Measurements from ENCODE around the gene CLN5. TPM values are rescaled to one million over a fixed set of nuclear protein-coding genes. Genes with fewer than 3 reads are reported as not detected.
"Not testable (repeated sequence)": the region's sequence is repeated elsewhere in the genome, so short reads cannot be mapped to it uniquely, and the experiment has no call there.

CLN5 gene
- total RNA-seq: 10 to 100 TPM; 13.0 to 15.6 TPM

DNA sequence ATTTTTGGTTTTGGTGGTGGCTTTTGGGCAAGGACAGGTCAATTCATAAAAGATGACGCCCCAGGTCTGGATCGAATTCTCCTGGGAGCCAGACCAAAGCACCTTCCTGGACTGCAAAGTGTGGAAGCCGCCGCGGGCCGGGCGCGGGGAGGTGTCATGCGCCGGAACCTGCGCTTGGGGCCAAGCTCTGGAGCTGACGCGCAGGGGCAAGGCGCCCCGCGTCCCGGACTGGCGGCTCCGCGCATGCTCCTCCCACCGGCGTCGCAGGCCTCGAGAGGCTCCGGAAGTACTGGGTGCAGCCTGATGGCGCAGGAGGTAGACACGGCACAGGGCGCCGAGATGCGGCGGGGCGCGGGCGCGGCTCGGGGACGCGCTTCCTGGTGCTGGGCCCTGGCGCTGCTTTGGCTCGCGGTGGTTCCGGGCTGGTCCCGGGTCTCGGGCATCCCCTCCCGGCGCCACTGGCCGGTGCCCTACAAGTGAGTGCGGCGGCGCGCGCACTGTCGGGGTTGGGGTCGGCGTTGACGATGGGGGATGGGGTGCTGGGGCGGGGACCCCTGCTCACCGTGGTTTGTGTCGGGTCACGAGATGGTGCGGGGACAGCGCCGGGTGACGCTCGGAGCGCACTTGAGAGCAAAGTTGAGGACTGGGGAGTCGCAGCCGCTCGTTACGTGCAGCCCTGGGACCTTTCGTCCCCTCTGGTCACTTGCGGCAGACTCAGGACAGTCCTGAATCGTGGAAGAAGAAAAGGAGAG, at the start of gene CLN5:
Gene CLN5 (plus strand): TSS at position 286 of the 752 bp plus-strand sequence. CDS start 18 bp downstream, at position 304.
- ChIA-PET CTCF (interaction anchor here (0.5 to 4.5 kb wide), 10 partner anchors 10 to 487 kb away, joined by 3 to 38 read pairs (median 6); partner anchors contain the start of genes FBXL3, KCTD12 and MYCBP2), POLR2A (interaction anchor here (0.7 to 7.7 kb wide), 25 partner anchors 7 to 485 kb away, joined by 3 to 162 read pairs (median 5); partner anchors contain the start of genes FBXL3, KCTD12 and MYCBP2)
- H3K9me3 Mint-ChIP-seq: no peaks in the 10 kb centered on the region
- H3K27ac Mint-ChIP-seq: peak within 1 kb of the TSS; percentile 100
- DNase-seq: peak; percentile 96
- H3K36me3 Mint-ChIP-seq (ENCODE audit: low read depth): peaks cover 21% of the 10 kb centered on the region
- H3K4me3 Mint-ChIP-seq: peak within 1 kb of the TSS; percentile 96
- peaks cover 37% of the 10 kb centered on the region for H3K4me1 Mint-ChIP-seq
- peaks cover 21% of the 10 kb centered on the region for H3K27me3 Mint-ChIP-seq

DNA sequence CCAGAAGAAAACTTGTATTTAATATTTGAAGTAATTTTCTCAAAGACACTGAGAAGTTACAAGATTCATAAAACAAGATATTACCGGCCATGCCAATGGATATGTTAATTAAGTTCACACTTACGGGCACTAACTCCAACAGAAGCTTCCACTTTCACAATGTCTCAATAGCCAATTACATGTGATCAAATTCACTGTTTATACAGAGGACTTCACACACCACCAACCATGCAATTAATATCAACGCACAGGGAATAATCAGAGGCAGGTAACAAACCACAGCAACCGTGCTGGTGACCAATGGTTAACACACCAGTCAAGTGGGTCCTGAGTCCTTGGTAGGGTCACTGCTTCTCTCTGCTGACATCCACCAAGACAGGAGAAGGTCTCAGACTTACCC, 49.5 kb upstream of the CLN5 start:
- Mint-ChIP-seq H3K4me1 (no peaks in the 10 kb centered on the region), H3K9me3 (no peaks in the 10 kb centered on the region), H3K4me3 (no peak overlapping the region), H3K36me3 (ENCODE audit: low read depth) (no peaks in the 10 kb centered on the region), H3K27me3 (peaks cover 3% of the 10 kb centered on the region), H3K27ac (no peak overlapping the region)
- DNase-seq: no peak
- CTCF ChIA-PET: no interaction called here
- POLR2A ChIA-PET: no interaction called here

DNA sequence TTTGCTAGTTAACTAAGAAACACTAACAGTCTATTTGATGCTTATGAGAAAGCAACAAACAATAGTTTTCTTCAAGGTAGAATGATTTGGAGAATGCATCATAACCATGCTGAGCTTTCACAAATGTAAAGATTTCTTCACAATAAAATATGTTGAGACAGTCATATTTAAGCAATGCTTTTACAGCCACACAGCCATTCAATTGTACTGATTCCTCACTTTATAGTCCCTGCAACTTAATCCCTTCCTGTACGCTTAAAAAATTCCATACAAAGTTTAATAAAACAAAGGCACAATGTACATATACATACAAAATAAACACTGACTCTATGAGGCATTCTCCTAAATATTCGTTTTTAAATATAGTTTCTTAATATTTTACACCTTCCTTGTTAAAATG, 48.2 kb upstream of the CLN5 start:
- no peak overlapping the region for H3K4me3 Mint-ChIP-seq
- H3K36me3 Mint-ChIP-seq (ENCODE audit: low read depth): no peaks in the 10 kb centered on the region
- DNase-seq: no peak
- ChIA-PET POLR2A (no interaction called here), CTCF (no interaction called here)
- H3K27me3 Mint-ChIP-seq: peaks cover 4% of the 10 kb centered on the region
- no peaks in the 10 kb centered on the region for H3K9me3 Mint-ChIP-seq
- no peak overlapping the region for H3K27ac Mint-ChIP-seq
- H3K4me1 Mint-ChIP-seq: no peaks in the 10 kb centered on the region

DNA sequence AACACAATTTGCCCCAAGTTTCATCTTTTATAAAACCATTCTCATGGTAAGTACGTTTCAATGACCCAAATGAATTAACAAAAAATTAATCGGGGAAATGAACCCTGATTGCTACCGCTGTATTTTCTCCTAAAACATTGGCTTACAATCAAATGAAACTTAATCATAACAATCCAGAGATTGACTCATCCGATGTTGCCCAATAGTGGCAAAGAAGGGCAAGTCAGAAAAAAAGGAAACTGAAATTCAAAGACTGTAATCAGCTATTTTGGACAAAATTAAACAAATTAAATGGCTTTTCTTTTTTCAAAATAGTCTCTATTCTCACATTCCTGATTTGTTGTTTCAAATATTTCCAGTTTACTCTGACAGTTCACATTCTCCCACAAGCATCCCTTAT, 47.4 kb upstream of the CLN5 start:
- ChIA-PET CTCF (no interaction called here), POLR2A (no interaction called here)
- no peaks in the 10 kb centered on the region for H3K4me1 Mint-ChIP-seq

DNA sequence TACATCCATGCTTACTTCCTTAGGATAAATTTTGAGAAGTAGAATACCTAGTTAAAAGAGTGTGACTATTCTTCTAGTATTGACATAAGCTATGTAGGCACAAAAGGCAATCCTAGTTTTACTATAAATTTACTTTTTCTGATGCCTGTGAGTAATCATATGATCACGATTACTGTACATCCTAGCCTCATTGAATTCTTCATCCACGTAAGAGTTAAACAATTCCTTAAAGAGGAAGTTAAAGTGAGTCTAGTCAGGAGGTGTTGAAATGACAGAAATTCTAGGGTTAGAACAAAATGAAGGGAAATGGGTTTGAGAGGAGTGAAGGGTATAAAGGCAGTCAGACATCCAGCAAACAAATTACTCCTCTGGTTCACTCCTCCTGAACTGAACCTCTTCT, 43.7 kb upstream of the CLN5 start, which contains the start of gene ACOD1:
Gene ACOD1 (plus strand): TSS at position 363 of the 400 bp plus-strand sequence. CDS start 48 bp downstream, outside the sequence.
- Mint-ChIP-seq H3K27me3 (peaks cover 14% of the 10 kb centered on the region), H3K4me1 (no peaks in the 10 kb centered on the region), H3K9me3 (no peaks in the 10 kb centered on the region), H3K27ac (no peak within 1 kb of the TSS), H3K4me3 (no peak within 1 kb of the TSS), H3K36me3 (ENCODE audit: low read depth) (no peaks in the 10 kb centered on the region)
- no peak for DNase-seq
- ChIA-PET POLR2A (no interaction called here), CTCF (no interaction called here)

More for the DNA sequence above, 47.4 kb upstream of the CLN5 start:
- H3K4me3 Mint-ChIP-seq: no peak overlapping the region
- no peak overlapping the region for H3K27ac Mint-ChIP-seq
- no peaks in the 10 kb centered on the region for H3K36me3 Mint-ChIP-seq (ENCODE audit: low read depth)
- H3K9me3 Mint-ChIP-seq: no peaks in the 10 kb centered on the region
- peaks cover 4% of the 10 kb centered on the region for H3K27me3 Mint-ChIP-seq
- no peak for DNase-seq

DNA sequence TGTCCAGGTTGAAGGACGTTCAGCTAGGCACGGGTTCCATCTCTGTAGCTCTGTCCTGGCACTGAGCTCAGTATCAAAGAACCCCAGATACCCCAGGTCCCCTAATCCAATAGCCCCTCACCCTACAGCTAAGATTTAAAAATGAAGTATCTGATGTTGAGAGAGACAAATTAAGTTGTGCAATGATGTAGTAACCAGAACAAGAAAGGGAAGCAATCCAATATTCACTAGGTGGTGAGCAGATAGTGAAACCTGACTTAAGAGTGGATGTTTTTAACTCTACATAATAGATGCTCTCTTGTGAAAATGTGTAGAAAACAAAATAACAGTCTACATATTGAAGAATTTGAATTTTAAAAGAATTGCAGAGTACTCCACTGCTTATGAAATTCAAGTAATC, 41.8 kb upstream of the CLN5 start:
- CTCF ChIA-PET: no interaction called here
- H3K9me3 Mint-ChIP-seq: no peaks in the 10 kb centered on the region
- no peaks in the 10 kb centered on the region for H3K4me1 Mint-ChIP-seq
- POLR2A ChIA-PET: no interaction called here
- DNase-seq: no peak
- no peak overlapping the region for H3K27ac Mint-ChIP-seq
- H3K4me3 Mint-ChIP-seq: no peak overlapping the region
- H3K27me3 Mint-ChIP-seq: peaks cover 14% of the 10 kb centered on the region
- H3K36me3 Mint-ChIP-seq (ENCODE audit: low read depth): no peaks in the 10 kb centered on the region

DNA sequence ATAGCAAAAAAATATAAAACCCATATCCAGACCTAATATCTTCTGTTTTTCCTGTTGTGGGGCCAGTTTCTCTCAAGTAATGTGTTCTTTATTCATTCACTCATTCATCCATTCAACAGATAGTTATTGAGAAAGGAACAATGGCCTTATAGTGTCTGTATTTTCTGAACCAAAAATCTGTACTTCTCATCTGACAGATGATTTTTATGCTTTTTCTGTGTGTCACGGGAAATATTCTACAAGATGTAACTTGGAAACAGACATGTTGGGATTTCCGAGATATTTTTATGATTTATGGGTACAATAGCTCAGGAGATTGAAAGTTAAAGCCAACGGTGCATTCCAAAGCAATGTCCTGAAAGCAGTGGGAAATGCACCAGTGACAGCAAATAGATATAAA, 37.9 kb upstream of the CLN5 start:
- H3K36me3 Mint-ChIP-seq (ENCODE audit: low read depth): no peaks in the 10 kb centered on the region
- CTCF ChIA-PET: no interaction called here
- H3K27ac Mint-ChIP-seq: no peak overlapping the region
- DNase-seq: no peak
- H3K9me3 Mint-ChIP-seq: peaks cover 11% of the 10 kb centered on the region
- H3K4me3 Mint-ChIP-seq: no peak overlapping the region
- H3K4me1 Mint-ChIP-seq: no peaks in the 10 kb centered on the region
- H3K27me3 Mint-ChIP-seq: peaks cover 12% of the 10 kb centered on the region
- POLR2A ChIA-PET: no interaction called here

DNA sequence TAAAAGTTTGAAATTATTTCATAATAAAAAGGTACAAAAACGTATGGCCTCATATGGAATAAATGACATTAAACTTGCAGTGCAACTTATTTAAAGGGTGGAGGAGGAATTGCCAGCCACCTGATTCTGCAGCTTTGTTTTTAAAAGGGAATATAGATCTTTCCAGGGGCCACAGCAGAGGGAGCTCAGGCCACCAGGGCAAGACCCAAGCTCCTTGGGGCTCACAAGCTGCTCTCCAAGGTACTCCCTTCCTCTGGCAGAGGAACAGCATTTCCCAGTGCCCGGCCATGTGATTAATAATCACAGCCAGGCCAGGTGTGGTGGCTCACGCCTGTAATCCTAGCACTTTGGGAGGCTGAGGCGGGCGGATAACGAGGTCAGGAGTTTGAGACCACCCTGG, 37.3 kb upstream of the CLN5 start:
- DNase-seq: no peak
- no peak overlapping the region for H3K27ac Mint-ChIP-seq
- ChIA-PET CTCF (no interaction called here), POLR2A (no interaction called here)
- H3K4me1 Mint-ChIP-seq: no peaks in the 10 kb centered on the region
- peaks cover 12% of the 10 kb centered on the region for H3K27me3 Mint-ChIP-seq
- H3K9me3 Mint-ChIP-seq: peaks cover 15% of the 10 kb centered on the region
- no peaks in the 10 kb centered on the region for H3K36me3 Mint-ChIP-seq (ENCODE audit: low read depth)
- H3K4me3 Mint-ChIP-seq: no peak overlapping the region

DNA sequence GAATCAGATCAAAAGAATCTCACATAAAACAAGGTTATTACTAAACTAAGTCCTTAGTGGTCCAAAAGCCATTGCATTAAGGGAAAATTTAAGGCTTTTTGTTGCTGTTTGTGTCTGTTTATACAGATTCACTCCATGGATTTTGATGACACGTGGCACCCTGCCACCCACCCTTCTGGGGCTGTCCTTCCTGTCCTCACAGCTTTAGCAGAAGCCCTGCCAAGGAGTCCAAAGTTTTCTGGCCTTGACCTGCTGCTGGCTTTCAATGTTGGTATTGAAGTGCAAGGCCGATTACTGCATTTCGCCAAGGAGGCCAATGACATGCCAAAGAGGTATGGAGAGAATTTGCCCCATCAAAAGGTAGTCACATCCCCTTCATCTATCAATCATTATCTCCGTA, 36.7 kb upstream of the CLN5 start:
- POLR2A ChIA-PET: no interaction called here
- no peaks in the 10 kb centered on the region for H3K4me1 Mint-ChIP-seq
- H3K4me3 Mint-ChIP-seq: no peak overlapping the region
- CTCF ChIA-PET: no interaction called here
- no peak overlapping the region for H3K27ac Mint-ChIP-seq
- DNase-seq: no peak
- H3K36me3 Mint-ChIP-seq (ENCODE audit: low read depth): peaks cover under 1% of the 10 kb centered on the region
- peaks cover 17% of the 10 kb centered on the region for H3K9me3 Mint-ChIP-seq
- H3K27me3 Mint-ChIP-seq: peaks cover 8% of the 10 kb centered on the region

DNA sequence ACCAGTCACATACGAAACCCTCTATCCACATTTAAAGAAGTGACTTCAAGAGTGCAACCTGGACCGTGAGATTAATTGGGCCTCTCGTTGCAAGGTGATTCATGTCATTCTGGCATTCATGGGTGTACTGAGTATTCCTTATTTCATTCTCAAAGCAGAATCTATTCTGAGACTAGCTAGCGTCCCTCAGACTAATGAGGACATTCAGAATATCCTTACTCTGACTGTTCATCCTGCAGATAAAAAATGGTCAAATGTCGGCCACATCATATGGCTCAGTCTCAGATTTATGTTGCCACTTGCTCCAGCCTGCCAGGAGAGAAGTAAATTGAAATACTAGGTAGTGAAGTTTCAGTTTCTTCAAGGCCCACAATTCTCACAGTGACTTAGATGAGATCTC, 36.2 kb upstream of the CLN5 start:
- CTCF ChIA-PET: no interaction called here

DNA sequence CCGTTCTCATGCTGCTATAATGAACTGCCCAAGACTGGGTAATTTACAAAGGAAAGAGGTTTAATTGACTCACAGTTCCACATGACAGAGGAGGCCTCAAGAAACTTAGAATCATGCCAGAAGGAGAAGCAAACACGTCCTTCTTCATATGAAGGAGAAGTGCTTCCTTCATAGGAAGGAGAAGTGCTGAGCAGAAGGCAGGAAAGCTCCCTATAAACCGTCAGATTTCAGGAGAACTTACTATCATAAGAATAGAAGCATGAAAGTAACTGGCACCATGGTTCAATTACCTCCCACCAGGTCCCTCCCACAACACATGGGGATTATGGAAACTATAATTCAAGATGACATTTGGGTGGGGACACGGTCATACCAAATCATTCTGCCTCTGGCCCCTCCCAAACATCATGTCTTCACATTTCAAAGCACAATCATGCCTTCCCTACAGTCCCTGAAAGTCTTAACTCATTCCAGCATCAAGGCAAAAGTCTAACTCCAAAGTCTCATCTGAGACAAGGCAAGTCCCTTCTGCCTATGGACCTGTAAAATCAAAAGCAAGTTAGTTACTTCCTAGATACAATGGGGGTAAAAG, 32.9 kb upstream of the CLN5 start:
- no peak for DNase-seq
- Mint-ChIP-seq H3K27ac (no peak overlapping the region), H3K36me3 (ENCODE audit: low read depth) (peaks cover 7% of the 10 kb centered on the region), H3K4me1 (no peaks in the 10 kb centered on the region), H3K27me3 (no peaks in the 10 kb centered on the region), H3K4me3 (no peak overlapping the region), H3K9me3 (peaks cover 26% of the 10 kb centered on the region)
- CTCF ChIA-PET: no interaction called here
- POLR2A ChIA-PET: no interaction called here

More for the DNA sequence above, 36.2 kb upstream of the CLN5 start:
- no peak overlapping the region for H3K27ac Mint-ChIP-seq
- peaks cover 6% of the 10 kb centered on the region for H3K36me3 Mint-ChIP-seq (ENCODE audit: low read depth)
- DNase-seq: no peak
- no peak overlapping the region for H3K4me3 Mint-ChIP-seq
- no peaks in the 10 kb centered on the region for H3K4me1 Mint-ChIP-seq
- H3K27me3 Mint-ChIP-seq: peaks cover 6% of the 10 kb centered on the region
- H3K9me3 Mint-ChIP-seq: peaks cover 21% of the 10 kb centered on the region
- POLR2A ChIA-PET: no interaction called here

DNA sequence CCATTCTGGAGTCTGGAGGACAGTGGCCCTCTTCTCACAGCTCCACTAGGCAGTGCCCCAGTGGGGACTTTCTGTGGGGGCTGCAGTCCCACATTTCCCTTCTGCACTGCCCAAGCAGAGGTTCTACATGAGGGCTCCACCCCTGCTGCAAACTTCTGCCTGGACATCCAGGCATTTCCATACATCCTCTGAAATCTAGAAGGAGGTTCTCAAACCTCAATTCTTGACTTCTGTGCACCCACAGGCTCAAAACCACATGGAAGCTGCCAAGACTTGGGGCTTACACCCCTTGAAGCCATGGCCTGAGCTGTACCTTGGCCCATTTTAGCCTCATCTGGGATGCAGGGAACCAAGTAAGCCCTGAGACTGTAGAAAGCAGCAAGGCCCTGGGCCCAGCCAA, 32.1 kb upstream of the CLN5 start:
- H3K36me3 Mint-ChIP-seq (ENCODE audit: low read depth); POLR2A ChIA-PET; CTCF ChIA-PET; DNase-seq; H3K27ac Mint-ChIP-seq; H3K4me3 Mint-ChIP-seq; H3K4me1 Mint-ChIP-seq; H3K27me3 Mint-ChIP-seq: not testable (repeated sequence)
- peaks cover 26% of the 10 kb centered on the region for H3K9me3 Mint-ChIP-seq

DNA sequence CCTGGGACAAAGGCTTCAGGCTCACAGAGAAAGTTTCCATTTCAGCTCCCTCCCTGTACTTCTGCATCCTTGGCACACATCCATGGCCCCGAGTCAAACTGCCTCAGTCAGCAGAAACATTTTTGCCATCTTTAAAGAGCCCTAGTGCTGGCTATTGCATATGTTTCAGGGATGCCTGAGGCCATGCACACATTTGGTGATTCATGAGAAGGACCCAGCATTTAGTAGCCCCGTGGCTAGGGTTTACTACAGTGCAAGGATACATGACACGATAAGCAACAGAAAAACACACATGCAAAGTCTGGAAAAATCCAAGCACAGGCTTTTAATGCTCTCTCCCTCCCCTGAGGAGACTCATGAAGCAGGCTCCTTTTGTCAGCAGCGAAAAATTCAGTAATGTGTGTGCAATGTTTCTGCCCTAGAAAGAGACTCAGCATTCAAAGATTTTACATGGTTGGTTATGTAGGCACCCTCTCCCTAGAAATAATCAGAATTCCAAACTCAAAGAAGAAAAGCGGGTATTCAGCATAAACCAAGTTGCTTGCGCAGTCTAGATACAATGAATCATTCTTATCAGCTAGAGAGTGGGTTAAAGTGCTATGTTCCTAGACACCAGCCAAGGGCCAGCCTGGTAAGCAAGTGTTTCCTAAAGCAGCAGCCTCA, 26.0 kb upstream of the CLN5 start:
- POLR2A ChIA-PET: no interaction called here
- CTCF ChIA-PET: no interaction called here
- peaks cover 2% of the 10 kb centered on the region for H3K9me3 Mint-ChIP-seq
- H3K27ac Mint-ChIP-seq: no peak overlapping the region
- DNase-seq: no peak
- H3K36me3 Mint-ChIP-seq (ENCODE audit: low read depth): no peaks in the 10 kb centered on the region
- H3K27me3 Mint-ChIP-seq: peaks cover 6% of the 10 kb centered on the region
- no peaks in the 10 kb centered on the region for H3K4me1 Mint-ChIP-seq
- H3K4me3 Mint-ChIP-seq: no peak overlapping the region

All from activated CD4-positive, alpha-beta memory T cell treated with anti-CD3 and anti-CD28 coated beads, Interleukin-2, amount 10 ng/mL, durations not matched to agents 7 days and 5 days (primary cell).